ENCODE measurements around the gene KLHDC9.
A peak's percentile ranks its signal among the peaks of the same experiment; 100 is the strongest.
"Not testable (repeated sequence)": the region's sequence is repeated elsewhere in the genome, so short reads cannot be mapped to it uniquely, and the experiment has no call there.

Gene KLHDC9

DNA sequence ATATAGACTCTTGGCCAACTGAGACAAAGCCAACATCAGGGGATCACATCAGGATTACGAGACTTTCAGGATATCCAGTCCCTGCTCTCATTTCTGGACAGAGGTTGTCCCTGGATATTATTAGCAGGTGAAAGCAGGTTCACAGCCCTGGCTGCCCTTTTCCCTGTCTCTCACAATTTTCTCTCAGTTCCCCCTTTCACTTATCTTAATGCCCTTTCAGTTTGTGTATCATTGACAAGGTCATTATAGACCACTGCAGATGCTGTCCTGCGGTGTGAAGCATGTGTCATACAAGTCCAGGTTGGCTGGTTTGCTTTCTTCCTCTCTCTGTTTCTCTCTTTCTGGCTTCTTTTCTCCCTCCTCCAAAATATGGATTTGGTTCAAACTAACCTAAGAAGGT lies 2.1 kb upstream of the KLHDC9 start:
- no peak for DNase-seq (ENCODE audit: low read depth)

DNA sequence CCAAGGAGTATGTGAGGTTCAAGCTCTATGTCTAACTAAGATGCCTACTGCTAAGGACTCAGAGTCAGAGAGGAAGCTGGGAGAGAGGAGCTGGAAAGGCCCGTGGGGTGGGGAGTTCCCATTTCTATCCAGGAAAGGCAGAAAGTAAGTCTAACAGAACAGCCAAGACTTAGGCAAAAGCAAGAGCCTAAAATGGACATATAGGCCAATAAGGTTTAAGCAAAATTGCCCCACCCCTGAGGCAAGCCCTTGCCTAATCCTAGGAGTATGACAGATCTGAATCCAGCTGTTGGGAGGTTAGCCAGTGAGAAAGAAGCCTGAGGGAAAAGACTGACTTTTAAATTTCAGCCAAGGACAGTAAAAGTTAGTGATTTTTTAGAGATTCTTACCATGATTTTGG lies 1.6 kb upstream of the KLHDC9 start:
- no peak for DNase-seq (ENCODE audit: low read depth)

GRCh38 chr1:161099090-161099802 lies 1.1 kb downstream of the KLHDC9 start:
- no peak for DNase-seq (ENCODE audit: low read depth)

DNA sequence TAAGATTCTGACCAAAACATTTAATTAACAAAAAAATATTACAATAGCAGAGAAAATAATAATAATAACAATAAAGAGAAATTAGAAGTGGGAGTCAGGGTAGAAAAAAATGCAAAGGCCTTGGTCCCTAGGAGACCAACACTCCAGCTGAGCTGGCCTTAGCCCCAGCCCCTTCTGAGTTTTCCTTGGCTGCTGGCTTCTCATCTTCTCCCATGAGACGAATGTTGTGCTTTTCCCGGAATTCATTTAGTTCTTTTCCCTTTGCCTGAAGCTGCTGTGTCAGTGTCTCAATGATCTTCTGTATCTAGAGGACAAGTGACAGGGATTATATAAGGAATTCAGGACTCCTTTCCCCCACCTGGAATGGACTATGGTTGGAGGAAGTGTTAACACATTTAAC lies 2.4 kb downstream of the KLHDC9 start:
- no peak for DNase-seq (ENCODE audit: low read depth)

DNA sequence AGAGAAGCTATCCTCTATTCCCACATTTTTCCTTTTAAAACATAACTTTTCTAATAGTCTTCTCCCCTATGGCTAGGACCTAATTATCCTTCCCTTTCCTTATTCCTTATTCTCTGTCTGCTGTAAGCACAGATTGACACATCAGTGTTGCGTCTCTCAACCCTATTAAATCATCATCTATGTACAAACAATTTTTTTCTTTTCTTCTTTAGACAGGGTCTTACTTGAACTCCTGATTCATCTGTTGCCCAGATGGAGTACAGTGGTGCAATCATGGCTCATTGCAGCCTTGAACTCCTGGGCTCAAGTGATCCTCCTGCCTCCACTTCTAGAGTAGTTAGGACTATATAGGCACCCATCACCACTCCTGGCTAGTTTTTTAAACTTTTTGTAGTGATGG lies 8.3 kb downstream of the KLHDC9 start:
- no peak for DNase-seq (ENCODE audit: low read depth)

DNA sequence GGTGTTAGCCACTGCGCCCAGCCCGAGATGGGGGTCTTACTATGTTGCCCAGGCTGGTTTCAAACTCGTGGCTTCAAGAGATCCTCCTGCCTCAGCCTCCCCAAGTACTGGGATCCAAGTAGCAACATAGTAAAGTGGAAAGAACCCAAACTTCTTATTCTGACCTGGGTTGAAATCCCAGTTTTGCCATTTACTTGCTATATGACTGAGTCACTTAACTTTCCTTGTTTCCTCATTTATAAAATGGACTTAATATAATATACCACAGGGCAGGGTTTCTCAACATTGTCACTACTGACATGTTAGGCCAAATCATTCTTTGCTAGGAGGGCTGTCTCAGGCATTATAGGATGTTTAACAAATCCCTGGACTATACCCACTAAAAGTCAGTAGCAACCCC lies 13.0 kb downstream of the KLHDC9 start:
- DNase-seq (ENCODE audit: low read depth): no peak

DNA sequence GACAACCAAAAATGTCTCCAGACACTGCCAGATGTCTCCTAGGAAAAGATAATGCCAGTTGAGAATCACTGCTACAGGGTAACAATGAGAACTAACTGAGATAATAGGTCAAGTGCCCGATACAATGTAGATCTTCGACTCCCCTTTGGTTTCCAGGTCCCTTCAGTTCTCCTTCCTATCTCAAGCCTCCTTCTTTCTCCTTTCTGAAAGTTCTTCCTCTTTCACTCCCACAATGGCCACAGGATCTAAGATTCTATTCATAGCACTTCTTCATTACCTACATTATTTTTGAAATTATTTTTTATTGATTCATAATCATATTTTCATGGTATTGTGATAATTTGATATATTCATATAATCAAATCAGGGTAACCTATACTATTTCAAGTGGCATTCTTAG lies 13.4 kb downstream of the KLHDC9 start:
- DNase-seq (ENCODE audit: low read depth): no peak

- no peak for DNase-seq (ENCODE audit: low read depth)
Observed at GRCh38 chr1:161113915-161114314, 15.8 kb downstream of the KLHDC9 start.

- no peak for DNase-seq (ENCODE audit: low read depth)
Observed at GRCh38 chr1:161114556-161114955, 16.4 kb downstream of the KLHDC9 start.

GRCh38 chr1:161115132-161115711 lies 17.1 kb downstream of the KLHDC9 start:
- DNase-seq (ENCODE audit: low read depth): peak; percentile 43

DNA sequence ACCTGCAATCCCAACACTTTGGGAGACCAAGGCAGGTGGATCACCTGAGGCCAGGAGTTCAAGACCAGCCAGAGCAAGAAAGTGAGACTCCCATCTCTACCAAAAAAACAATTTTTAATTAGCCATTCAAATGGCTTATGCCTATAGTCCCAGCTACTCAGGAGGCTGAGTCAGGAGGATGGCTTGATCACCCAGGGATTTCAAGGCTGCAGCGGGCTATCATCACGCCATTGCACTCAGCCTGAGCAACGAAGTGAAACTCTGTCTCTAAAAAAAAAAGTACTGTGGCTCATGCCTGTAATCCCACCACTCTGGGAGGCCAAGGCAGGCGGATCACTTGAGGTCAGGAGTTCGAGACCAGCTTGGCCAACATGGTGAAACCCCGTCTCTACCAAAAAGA lies 17.8 kb downstream of the KLHDC9 start:
- DNase-seq (ENCODE audit: low read depth): not testable (repeated sequence)

- peak; percentile 87 for DNase-seq (ENCODE audit: low read depth)
Observed at GRCh38 chr1:161117759-161118581, 19.8 kb downstream of the KLHDC9 start, which contains the start of the genes NIT1 and PFDN2. NIT1 (plus strand) TSS chr1:161118105; CDS start chr1:161118177, 72 bp downstream. PFDN2 (minus strand) TSS chr1:161118037; CDS start chr1:161118026, 11 bp downstream.

- DNase-seq (ENCODE audit: low read depth): peak; percentile 56
Observed at GRCh38 chr1:161119092-161119903, 21.1 kb downstream of the KLHDC9 start.

GRCh38 chr1:161121042-161121650 lies 23.0 kb downstream of the KLHDC9 start:
- no peak for DNase-seq (ENCODE audit: low read depth)

DNA sequence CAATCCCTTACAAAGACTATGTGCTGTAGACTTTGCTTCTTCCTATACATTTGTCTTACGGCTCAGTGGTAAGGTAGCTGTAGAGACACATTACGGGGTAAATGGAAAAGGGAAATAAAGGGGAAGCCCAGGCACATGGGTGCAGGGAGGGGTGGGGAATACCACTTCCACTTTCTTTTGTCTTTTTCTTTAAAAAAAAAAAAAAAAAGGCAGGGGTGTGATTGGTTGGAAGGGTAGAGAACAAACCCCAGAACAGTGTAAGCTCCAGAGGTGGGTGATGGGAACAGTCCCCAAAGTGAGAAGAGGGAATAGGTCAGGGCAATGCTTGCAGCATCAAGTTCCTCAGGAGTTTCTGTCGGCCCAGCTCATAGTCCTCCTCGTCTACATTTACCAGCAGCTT lies 23.7 kb downstream of the KLHDC9 start:
- DNase-seq (ENCODE audit: low read depth): no peak

GRCh38 chr1:161122967-161123366 lies 24.8 kb downstream of the KLHDC9 start:
- DNase-seq (ENCODE audit: low read depth): no peak

GRCh38 chr1:161127649-161128048 lies 29.5 kb downstream of the KLHDC9 start:
- DNase-seq (ENCODE audit: low read depth): no peak

- no peak for DNase-seq (ENCODE audit: low read depth)
Observed at GRCh38 chr1:161128591-161129420, 30.6 kb downstream of the KLHDC9 start.

DNA sequence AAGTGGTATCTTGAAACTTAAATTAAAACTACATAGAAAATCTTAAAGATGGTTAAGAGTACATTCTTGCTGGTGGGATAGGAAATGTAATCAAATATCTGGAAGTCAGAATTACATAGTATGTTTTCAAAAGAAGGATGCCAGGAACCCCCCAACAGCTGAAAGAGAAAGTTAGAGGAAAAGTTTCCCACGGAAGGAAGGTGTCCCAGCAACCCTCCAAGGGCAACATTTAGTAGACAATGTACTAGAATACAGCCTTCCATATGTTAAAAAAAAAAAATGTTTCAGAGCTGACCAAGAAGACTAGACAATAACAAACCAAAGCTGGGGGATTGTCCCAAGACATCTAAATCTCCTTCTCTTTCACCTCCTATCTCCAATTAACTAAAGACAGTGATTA lies 32.1 kb downstream of the KLHDC9 start:
- no peak for DNase-seq (ENCODE audit: low read depth)

DNA sequence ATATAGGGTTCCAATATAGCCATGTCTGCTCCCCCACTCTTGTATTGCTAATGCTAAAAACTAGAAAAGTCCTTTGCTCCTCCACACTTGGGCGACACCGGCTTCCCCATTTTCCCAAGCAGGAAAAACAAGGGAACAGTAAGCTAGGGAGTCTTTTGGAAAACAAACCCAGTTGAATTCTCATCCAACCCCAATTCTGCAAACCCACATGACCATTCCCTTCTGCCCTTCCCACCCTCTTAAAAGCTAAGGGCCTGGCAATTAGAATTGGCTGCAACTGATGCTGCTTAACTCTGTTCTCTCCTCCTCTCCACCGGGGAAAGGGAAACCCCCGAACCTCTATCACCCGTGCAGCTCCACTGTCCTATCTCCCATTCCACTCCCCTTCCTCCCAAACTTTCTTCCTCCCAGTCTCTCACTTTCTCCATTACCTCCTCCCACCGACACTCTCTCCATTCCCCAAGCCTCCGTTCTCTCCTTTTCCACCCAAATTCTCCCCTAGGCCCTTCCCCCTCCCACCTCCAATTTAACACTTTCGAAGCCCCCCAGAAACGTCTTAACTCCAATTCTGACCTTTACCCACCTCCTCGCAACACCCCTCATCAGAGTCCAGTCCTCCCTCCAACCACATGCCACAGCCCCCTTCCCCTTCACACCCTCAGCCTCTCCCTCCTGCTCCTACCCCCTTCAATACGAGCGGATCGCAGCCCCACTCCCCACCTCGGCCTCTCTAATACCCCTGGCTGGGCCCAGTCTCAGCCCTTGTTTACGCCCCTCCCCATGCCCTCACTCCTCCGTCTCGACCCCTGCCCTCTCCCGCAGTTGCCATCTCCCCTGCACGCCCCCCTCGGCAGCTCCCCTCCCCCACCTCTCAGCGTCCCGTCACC lies 33.6 kb downstream of the KLHDC9 start:
- DNase-seq (ENCODE audit: low read depth): no peak

Data from activated T-cell treated with anti-CD3 and anti-CD28 coated beads for 48 hours (primary cell).